CD4-positive, alpha-beta memory T cell (primary cell): ENCODE results near the gene GNAO1. TPM values are rescaled to one million over a fixed set of nuclear protein-coding genes. Genes with fewer than 3 reads are reported as not detected.
"Not testable (repeated sequence)": the region's sequence is repeated elsewhere in the genome, so short reads cannot be mapped to it uniquely, and the experiment has no call there.

ENCODE experiments used
- CTCF ChIA-PET: fragments of 350-600 bp; sonication (Branson Sonifier 250); formaldehyde crosslinking; loops from one replicate; lab custom pipeline; 2021; ENCODE audit warnings: inconsistent platforms; ENCODE audit not compliant: partially characterized antibody; lab: Charles Lee
- POLR2A ChIA-PET: fragments of 350-600 bp; sonication (Branson Sonifier 250); formaldehyde crosslinking; loops from one replicate; lab custom pipeline; 2021; ENCODE audit not compliant: partially characterized antibody; lab: Charles Lee
- DNase-seq, 5 donors: peaks; one replicate each; pipeline versions ENCODE4 v3.0.0 to v3.0.0-alpha.2; 2020 to 2022; ENCODE audit warnings: mixed read lengths in 1 of 5
- H3K27ac ChIP-seq: one replicate; pipeline ENCODE4 v1.7.0; 2013; ENCODE audit warnings: low read depth, low read length
- H3K27me3 ChIP-seq: 2 replicates; pipeline ENCODE4 v1.7.0; 2013; ENCODE audit warnings: mild to moderate bottlenecking, low read length, moderate library complexity; ENCODE audit not compliant: insufficient read depth
- H3K36me3 ChIP-seq: 2 replicates; pipeline ENCODE4 v1.7.0; 2013; ENCODE audit warnings: mild to moderate bottlenecking, low read length, moderate library complexity; ENCODE audit not compliant: insufficient read depth
- H3K4me1 ChIP-seq: 2 replicates; pipeline ENCODE4 v1.7.0; 2013; ENCODE audit warnings: mild to moderate bottlenecking, low read length, moderate library complexity; ENCODE audit not compliant: insufficient read depth
- H3K4me3 ChIP-seq, 2 donors: one replicate each; pipeline ENCODE4 v1.7.0; 2013; ENCODE audit warnings: low read length in 2 of 2, mild to moderate bottlenecking in 1 of 2
- H3K9me3 ChIP-seq, 2 donors: one replicate each; pipeline ENCODE4 v1.7.0; 2013; ENCODE audit warnings: low read length in 2 of 2, control low read depth in 1 of 2; ENCODE audit not compliant: control insufficient read depth in 1 of 2
- H3K27ac Mint-ChIP-seq, 7 donors: one replicate each; pipeline ENCODE4 v1.8.0; 2020 to 2021; ENCODE audit warnings: mixed read lengths in 7 of 7, mild to moderate bottlenecking in 6 of 7, inconsistent platforms in 3 of 7, moderate library complexity in 3 of 7
- H3K27me3 Mint-ChIP-seq, 2 donors: one replicate each; pipeline ENCODE4 v1.8.0; 2020 to 2021; ENCODE audit warnings: mixed read lengths in 2 of 2
- H3K36me3 Mint-ChIP-seq, 2 donors: one replicate each; pipeline ENCODE4 v1.8.0; 2020 to 2021; ENCODE audit warnings: mixed read lengths in 2 of 2, inconsistent platforms in 1 of 2, mild to moderate bottlenecking in 1 of 2
- H3K4me1 Mint-ChIP-seq, 4 donors: one replicate each; pipeline ENCODE4 v1.8.0; 2020 to 2021; ENCODE audit warnings: mixed read lengths in 4 of 4, mild to moderate bottlenecking in 1 of 4
- H3K4me3 Mint-ChIP-seq, 8 donors: one replicate each; pipeline ENCODE4 v1.8.0; 2020 to 2021; ENCODE audit warnings: mixed read lengths in 8 of 8, mild to moderate bottlenecking in 7 of 8, moderate library complexity in 6 of 8, inconsistent platforms in 3 of 8
- H3K9me3 Mint-ChIP-seq, 8 donors: one replicate each; pipeline ENCODE4 v1.8.0; 2020 to 2021; ENCODE audit warnings: mixed read lengths in 8 of 8, mild to moderate bottlenecking in 5 of 8, inconsistent platforms in 3 of 8, moderate library complexity in 1 of 8
- intact Hi-C: fragments of 100-400 bp; cut with micrococcal nuclease; formaldehyde crosslinking; loops from one replicate; pipeline ENCODE4 v1.15.1; 2023
- polyA plus RNA-seq, 2 donors: library from polyadenylated mRNA; unstranded; fragments of 300-500 nt; fragmentation: Illumina TruSeq; gene quantifications; one replicate each; pipeline ENCODE4 v1.2.3, GENCODE V29; 2021
- total RNA-seq, 2 experiments: library from RNA; stranded (reverse); gene quantifications; one replicate each; pipeline ENCODE4 v1.2.3, GENCODE V29; 2021

Gene GNAO1
- total and polyA plus RNA-seq, 4 experiments from 2014 or later, result 1.5 to 10.8 (median 10.5) TPM; not detected in 1

GRCh38 chr16:56380778-56381485 is 189.6 kb downstream of the GNAO1 start:
- H3K27ac ChIP-seq, intact Hi-C loops, H3K27me3 ChIP-seq, DNase-seq, H3K4me3 Mint-ChIP-seq, POLR2A ChIA-PET, H3K27me3 Mint-ChIP-seq, H3K4me1 ChIP-seq, H3K9me3 ChIP-seq, H3K27ac Mint-ChIP-seq, H3K4me3 ChIP-seq: not testable (repeated sequence)
- Mint-ChIP-seq H3K36me3 (peaks cover 76 to 82% of the 10 kb centered on the region in 2 donors), H3K4me1 (peaks cover 0 to 18% (median 13%) of the 10 kb centered on the region in 4 donors), H3K9me3 (peaks cover 0 to 47% (median 22%) of the 10 kb centered on the region in 8 donors)
- CTCF ChIA-PET, result interaction anchor here (0.8 kb wide), 1 partner anchor 10 kb away, joined by 3 read pairs; no protein-coding TSS in a partner anchor
- peaks cover 35% of the 10 kb centered on the region for H3K36me3 ChIP-seq

- Histone ChIP-seq H3K4me1 (no peaks in the 10 kb centered on the region), H3K27ac (no peak overlapping the region), H3K27me3 (no peaks in the 10 kb centered on the region), H3K36me3 (peaks cover 38% of the 10 kb centered on the region), H3K9me3 (peaks cover 0 to 7% of the 10 kb centered on the region in 2 donors), H3K4me3 (no peak overlapping the region)
- DNase-seq, result no peak
- Mint-ChIP-seq H3K4me1 (peaks cover 0 to 11% (median 8%) of the 10 kb centered on the region in 4 donors), H3K27me3 (no peaks in the 10 kb centered on the region), H3K36me3 (peaks cover 84 to 88% of the 10 kb centered on the region in 2 donors), H3K4me3 (no peak overlapping the region), H3K27ac (no peak overlapping the region), H3K9me3 (peaks cover 0 to 47% (median 22%) of the 10 kb centered on the region in 8 donors)
- ChIA-PET CTCF (interaction anchor here (0.6 kb wide), 1 partner anchor 982 kb away, joined by 3 read pairs; no protein-coding TSS in a partner anchor), POLR2A (no interaction called here)
- intact Hi-C loops, result no loop called here
These were observed 191.2 kb downstream of the GNAO1 start for GRCh38 chr16:56382459-56382858.

GRCh38 chr16:56382901-56383355 is 191.6 kb downstream of the GNAO1 start:
- ChIA-PET CTCF (no interaction called here), POLR2A (no interaction called here)
- H3K4me3 ChIP-seq, result no peak overlapping the region
- no peak overlapping the region for H3K27ac ChIP-seq
- intact Hi-C loops, result no loop called here
- H3K9me3 ChIP-seq, result peaks cover 0 to 7% of the 10 kb centered on the region in 2 donors
- H3K27me3 ChIP-seq, result no peaks in the 10 kb centered on the region
- Mint-ChIP-seq H3K27ac (no peak overlapping the region), H3K9me3 (peaks cover 0 to 47% (median 22%) of the 10 kb centered on the region in 8 donors), H3K4me1 (peaks cover 0 to 7% (median 6%) of the 10 kb centered on the region in 4 donors), H3K27me3 (no peaks in the 10 kb centered on the region), H3K36me3 (peaks cover 87 to 90% of the 10 kb centered on the region in 2 donors), H3K4me3 (no peak overlapping the region)
- no peaks in the 10 kb centered on the region for H3K4me1 ChIP-seq
- peaks cover 40% of the 10 kb centered on the region for H3K36me3 ChIP-seq
- DNase-seq, result no peak

GRCh38 chr16:56384074-56384721 is 192.9 kb downstream of the GNAO1 start:
- Mint-ChIP-seq H3K9me3 (peaks cover 0 to 41% (median 22%) of the 10 kb centered on the region in 8 donors), H3K4me3 (no peak overlapping the region), H3K27me3 (no peaks in the 10 kb centered on the region), H3K4me1 (peaks cover 0 to 5% (median 2%) of the 10 kb centered on the region in 4 donors), H3K27ac (peak overlapping the region in 2 of 7 donors; percentile 6 to 52), H3K36me3 (peaks cover 84 to 86% of the 10 kb centered on the region in 2 donors)
- no peak for DNase-seq
- Histone ChIP-seq H3K4me3 (no peak overlapping the region), H3K27me3 (no peaks in the 10 kb centered on the region), H3K9me3 (peaks cover 0 to 7% of the 10 kb centered on the region in 2 donors), H3K36me3 (peaks cover 46% of the 10 kb centered on the region), H3K4me1 (no peaks in the 10 kb centered on the region), H3K27ac (no peak overlapping the region)
- intact Hi-C loops, result no loop called here
- ChIA-PET POLR2A (no interaction called here), CTCF (no interaction called here)

- ChIA-PET POLR2A (no interaction called here), CTCF (interaction anchor here (1.7 kb wide), 1 partner anchor 31 kb away, joined by 4 read pairs; no protein-coding TSS in a partner anchor)
- no peaks in the 10 kb centered on the region for H3K4me1 ChIP-seq
- peaks cover 45% of the 10 kb centered on the region for H3K36me3 ChIP-seq
- H3K9me3 ChIP-seq, result no peaks in the 10 kb centered on the region
- Mint-ChIP-seq H3K9me3 (peaks cover 0 to 14% (median 5%) of the 10 kb centered on the region in 8 donors), H3K27me3 (no peaks in the 10 kb centered on the region), H3K27ac (no peak overlapping the region), H3K4me3 (no peak overlapping the region), H3K36me3 (peaks cover 76 to 79% of the 10 kb centered on the region in 2 donors), H3K4me1 (peaks cover 0 to 7% (median 2%) of the 10 kb centered on the region in 4 donors)
- intact Hi-C loops, result no loop called here
- H3K4me3 ChIP-seq, result no peak overlapping the region
- H3K27ac ChIP-seq, result no peak overlapping the region
- DNase-seq, result no peak
- H3K27me3 ChIP-seq, result no peaks in the 10 kb centered on the region
These were observed 196.1 kb downstream of the GNAO1 start for GRCh38 chr16:56387396-56387795.

GRCh38 chr16:56388209-56388608 is 196.9 kb downstream of the GNAO1 start:
- Histone ChIP-seq H3K36me3 (peaks cover 41% of the 10 kb centered on the region), H3K27me3 (no peaks in the 10 kb centered on the region), H3K9me3 (no peaks in the 10 kb centered on the region), H3K4me3 (no peak overlapping the region), H3K4me1 (no peaks in the 10 kb centered on the region), H3K27ac (no peak overlapping the region)
- ChIA-PET POLR2A (no interaction called here), CTCF (interaction anchor here (1.7 kb wide), 1 partner anchor 32 kb away, joined by 4 read pairs; no protein-coding TSS in a partner anchor)
- intact Hi-C loops, result no loop called here
- Mint-ChIP-seq H3K27ac (peak overlapping the region in 1 of 7 donors; percentile 32), H3K27me3 (no peaks in the 10 kb centered on the region), H3K4me1 (peaks cover 0 to 11% (median 2%) of the 10 kb centered on the region in 4 donors), H3K4me3 (no peak overlapping the region), H3K9me3 (peaks cover 0 to 6% (median 3%) of the 10 kb centered on the region in 8 donors), H3K36me3 (peaks cover 76 to 79% of the 10 kb centered on the region in 2 donors)
- no peak for DNase-seq

- Histone ChIP-seq H3K4me1 (no peaks in the 10 kb centered on the region), H3K27me3 (no peaks in the 10 kb centered on the region), H3K36me3 (peaks cover 28% of the 10 kb centered on the region), H3K9me3 (no peaks in the 10 kb centered on the region), H3K27ac (no peak overlapping the region), H3K4me3 (no peak overlapping the region)
- peaks cover 5 to 7% (median 6%) of the 10 kb centered on the region in 4 donors for H3K4me1 Mint-ChIP-seq
- peak overlapping the region in 2 of 7 donors; percentile 48 to 68 for H3K27ac Mint-ChIP-seq
- no peak overlapping the region for H3K4me3 Mint-ChIP-seq
- intact Hi-C loops, result no loop called here
- no peaks in the 10 kb centered on the region for H3K27me3 Mint-ChIP-seq
- POLR2A ChIA-PET, result no interaction called here
- H3K36me3 Mint-ChIP-seq, result peaks cover 71 to 75% of the 10 kb centered on the region in 2 donors
- CTCF ChIA-PET, result no interaction called here
- peaks cover 0 to 2% (median 0%) of the 10 kb centered on the region in 8 donors for H3K9me3 Mint-ChIP-seq
- no peak for DNase-seq
These were observed 198.3 kb downstream of the GNAO1 start for GRCh38 chr16:56389554-56389953.
